Keratinocyte (primary cell): ENCODE results near the gene CEP131.

Experiments
- EZH2 ChIP-seq: IDR thresholded peaks from one replicate; pipeline ENCODE4 v1.6.1; 2012; ENCODE audit warnings: inconsistent platforms, mild to moderate bottlenecking, low read length, moderate library complexity
- TF ChIP-seq, protein P1 (sequence below), 3 experiments: IDR thresholded peaks in 1 of 3; conservative IDR thresholded peaks in 1 of 3; optimal IDR thresholded peaks in 1 of 3; 2 replicates in 2 of 3; 3 replicates in 1 of 3; pipeline versions ENCODE3 to v1.5.1; 2011; ENCODE audit warnings: low read length in 3 of 3, mild to moderate bottlenecking in 3 of 3, moderate library complexity in 2 of 3, control low read depth in 1 of 3, inconsistent platforms in 1 of 3; ENCODE audit not compliant: insufficient read depth in 2 of 3; ENCODE audit errors: extremely low read depth in 1 of 3

DNA sequence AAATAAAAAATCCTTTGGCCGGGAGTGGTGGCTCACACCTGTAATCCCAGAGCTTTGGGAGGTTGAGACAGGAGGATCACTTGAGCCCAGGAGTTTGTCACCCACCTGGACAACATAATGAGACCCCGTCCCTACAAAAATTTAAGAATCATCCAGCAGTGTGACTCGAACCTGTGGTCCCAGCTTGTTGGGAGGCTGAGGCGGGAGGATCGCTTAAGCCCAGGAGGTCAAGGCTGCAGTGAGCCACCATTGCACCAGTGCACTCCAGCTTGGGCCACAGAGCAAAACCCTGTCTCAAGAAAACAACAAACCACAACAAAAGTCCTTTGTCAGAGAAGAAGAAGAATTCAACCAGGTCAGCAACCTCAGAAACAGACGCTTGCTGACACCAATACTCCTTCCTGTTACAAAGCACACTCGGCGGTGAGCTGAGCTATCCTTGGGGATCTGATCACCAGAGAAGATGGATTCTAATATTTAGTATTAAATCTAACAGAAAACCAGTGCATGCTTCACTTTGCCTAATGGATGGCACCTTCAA, 70.4 kb downstream of the CEP131 start:
- TF ChIP-seq EZH2, result no peak
- TF ChIP-seq, protein P1, sequence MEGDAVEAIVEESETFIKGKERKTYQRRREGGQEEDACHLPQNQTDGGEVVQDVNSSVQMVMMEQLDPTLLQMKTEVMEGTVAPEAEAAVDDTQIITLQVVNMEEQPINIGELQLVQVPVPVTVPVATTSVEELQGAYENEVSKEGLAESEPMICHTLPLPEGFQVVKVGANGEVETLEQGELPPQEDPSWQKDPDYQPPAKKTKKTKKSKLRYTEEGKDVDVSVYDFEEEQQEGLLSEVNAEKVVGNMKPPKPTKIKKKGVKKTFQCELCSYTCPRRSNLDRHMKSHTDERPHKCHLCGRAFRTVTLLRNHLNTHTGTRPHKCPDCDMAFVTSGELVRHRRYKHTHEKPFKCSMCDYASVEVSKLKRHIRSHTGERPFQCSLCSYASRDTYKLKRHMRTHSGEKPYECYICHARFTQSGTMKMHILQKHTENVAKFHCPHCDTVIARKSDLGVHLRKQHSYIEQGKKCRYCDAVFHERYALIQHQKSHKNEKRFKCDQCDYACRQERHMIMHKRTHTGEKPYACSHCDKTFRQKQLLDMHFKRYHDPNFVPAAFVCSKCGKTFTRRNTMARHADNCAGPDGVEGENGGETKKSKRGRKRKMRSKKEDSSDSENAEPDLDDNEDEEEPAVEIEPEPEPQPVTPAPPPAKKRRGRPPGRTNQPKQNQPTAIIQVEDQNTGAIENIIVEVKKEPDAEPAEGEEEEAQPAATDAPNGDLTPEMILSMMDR (optimal IDR thresholded peaks at IDR 0.05 in 1 of 3, IDR thresholded peaks at IDR 0.05 in 1 of 3, conservative IDR thresholded peaks at IDR 0.05 in 1 of 3; ENCODE audit: extremely low read depth in 1 of 3, insufficient read depth in 2 of 3, low read length in 3 of 3), result no peak
